K562 treated with DMSO at 1 percent for 4 hours (cell line): Measurements from ENCODE around the gene B9D1. TPM values are rescaled to one million over a fixed set of nuclear protein-coding genes. Genes with fewer than 3 reads are reported as not detected.

Experiments used
- total RNA-seq: library from RNA; unstranded; fragments of 300-600 nt; gene quantifications from 2 replicates; pipeline ENCODE4 v1.2.3, GENCODE V29; 2022; ENCODE audit not compliant: insufficient read depth

The B9D1 gene, protein sequence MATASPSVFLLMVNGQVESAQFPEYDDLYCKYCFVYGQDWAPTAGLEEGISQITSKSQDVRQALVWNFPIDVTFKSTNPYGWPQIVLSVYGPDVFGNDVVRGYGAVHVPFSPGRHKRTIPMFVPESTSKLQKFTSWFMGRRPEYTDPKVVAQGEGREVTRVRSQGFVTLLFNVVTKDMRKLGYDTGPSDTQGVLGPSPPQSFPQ
- 10.7 and 13.8 TPM in 2 replicates for total RNA-seq

DNA sequence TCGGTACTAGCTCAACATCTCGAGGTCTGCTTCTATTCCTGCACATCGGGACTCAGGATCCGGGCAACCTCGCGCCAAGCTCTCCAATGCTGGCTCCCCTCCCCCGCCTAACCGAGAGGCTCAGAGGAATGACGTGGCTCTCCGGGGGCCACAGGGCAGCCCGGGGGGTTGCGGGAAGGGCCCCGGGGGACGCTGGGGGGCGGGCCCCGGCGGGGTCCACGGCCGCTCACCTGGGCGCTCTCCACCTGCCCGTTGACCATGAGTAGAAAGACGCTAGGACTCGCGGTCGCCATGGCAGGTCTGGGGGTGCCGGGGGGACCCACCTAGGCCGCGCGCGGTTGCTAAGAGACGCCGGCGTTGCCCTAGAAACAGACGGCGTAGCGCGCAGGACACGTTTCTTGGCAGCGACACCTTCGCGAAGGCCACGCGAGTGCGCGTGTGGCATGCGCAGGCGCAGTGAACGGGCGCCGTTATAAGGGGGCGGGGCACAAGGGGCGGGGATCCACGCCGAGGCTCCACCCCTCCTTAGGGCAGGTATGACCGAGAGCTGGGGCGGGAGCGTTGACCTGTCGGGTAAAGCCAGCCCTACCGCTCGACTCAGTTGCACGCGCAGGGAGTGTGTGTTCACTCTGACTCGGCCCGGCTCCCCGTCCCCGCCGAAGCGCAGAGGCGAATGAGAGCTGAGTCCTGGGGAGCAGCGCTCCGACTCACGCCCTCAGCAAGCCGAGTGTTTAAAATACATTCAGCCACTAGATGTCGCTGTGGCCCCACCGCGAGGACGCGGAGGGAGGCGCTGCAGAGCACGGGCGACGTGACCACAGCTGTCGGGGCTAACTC lies at the start of gene B9D1:
Gene B9D1, minus strand, starts transcription at position 447 of the 837 bp plus-strand sequence. Its CDS starts 154 bp downstream, at position 293.

DNA sequence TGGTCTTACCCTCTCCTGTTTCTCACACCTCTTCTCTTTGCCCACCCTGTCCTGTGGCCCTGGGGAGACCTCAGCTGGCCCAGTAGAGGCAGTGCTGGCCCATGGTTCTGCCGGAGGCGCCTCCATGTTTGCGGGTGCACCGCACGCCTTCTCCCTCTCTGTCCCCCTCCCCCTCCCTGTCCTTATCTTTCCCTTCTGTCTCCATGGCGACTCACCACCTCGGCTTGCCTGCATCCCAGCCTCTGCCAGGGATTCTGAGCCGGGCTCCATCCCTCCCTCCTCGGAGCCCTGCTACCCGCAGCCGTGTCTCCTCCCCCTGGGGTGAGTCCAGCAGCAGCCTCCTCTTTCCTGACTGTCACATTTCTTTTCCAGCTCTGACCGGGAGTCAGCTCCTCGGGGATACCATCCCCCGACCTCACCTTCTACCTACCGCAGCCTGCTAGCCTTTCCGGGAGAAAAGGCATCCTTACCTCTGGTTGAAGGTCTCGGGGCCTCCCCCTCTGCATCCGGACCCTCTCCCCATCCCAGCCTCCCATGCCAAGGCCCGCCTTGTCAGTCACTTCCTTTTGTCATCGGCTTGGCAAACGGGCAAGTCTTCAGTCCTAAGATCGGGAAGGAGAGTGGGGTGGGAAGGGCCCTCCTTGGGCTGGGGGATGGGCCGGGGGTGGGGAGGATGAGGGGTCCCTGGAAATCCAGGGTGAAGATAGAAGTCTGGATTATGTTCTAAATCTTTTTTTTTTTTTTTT lies 48.5 kb upstream of the B9D1 start, which contains the start of gene RNF112:
Gene RNF112, plus strand, starts transcription at position 358 of the 746 bp plus-strand sequence. Its CDS starts 177 bp downstream, at position 535.

DNA sequence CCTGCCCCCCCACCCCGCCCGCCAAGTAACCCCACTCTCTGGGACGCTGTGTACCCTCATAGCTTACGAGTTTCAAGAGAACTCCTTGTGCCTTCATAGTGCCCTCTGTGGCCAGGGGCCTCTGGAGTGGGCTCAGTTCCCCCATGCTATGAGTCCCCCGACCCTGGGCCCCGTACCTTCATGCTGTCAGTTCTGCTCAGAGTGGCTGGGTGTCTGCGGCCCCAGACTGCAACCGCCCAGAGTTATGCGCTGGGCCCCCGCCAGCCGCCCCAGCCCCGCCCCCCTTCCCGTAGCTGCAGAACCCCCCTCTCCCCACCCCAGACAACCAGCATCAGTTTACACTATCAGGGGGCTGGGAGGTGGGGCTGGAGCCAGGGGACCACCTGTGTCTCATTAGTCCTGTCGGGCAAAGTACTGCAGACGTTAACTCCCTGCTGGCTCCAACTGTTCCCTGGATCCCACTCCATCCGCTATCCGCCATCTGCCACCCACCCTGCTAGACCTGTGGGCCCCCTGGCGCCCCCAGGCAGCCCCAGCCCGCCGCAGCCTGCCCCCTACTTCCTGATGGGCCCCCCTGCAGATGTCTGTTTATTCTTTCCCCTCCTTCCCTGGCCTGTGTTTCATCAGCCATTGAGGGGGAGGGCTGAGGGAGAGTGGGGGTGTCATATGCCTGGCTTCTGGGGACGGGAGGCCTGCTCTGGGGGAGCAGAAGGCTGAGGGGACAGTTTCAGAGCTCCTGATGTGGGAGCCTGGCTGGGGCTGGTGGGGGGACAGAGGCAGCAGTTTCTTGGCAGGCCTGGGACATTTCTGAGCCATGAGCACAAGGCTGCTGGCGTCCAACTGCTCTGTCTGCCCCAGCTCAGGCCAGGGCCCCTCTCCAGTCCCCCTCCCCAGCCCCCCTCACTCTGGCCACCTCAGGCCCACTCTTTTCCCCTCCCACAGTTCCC lies 24.7 kb upstream of the B9D1 start, which contains the start of gene MFAP4:
Gene MFAP4, minus strand, starts transcription at position 217 of the 947 bp plus-strand sequence. Its CDS starts 35 bp downstream, at position 182.

DNA sequence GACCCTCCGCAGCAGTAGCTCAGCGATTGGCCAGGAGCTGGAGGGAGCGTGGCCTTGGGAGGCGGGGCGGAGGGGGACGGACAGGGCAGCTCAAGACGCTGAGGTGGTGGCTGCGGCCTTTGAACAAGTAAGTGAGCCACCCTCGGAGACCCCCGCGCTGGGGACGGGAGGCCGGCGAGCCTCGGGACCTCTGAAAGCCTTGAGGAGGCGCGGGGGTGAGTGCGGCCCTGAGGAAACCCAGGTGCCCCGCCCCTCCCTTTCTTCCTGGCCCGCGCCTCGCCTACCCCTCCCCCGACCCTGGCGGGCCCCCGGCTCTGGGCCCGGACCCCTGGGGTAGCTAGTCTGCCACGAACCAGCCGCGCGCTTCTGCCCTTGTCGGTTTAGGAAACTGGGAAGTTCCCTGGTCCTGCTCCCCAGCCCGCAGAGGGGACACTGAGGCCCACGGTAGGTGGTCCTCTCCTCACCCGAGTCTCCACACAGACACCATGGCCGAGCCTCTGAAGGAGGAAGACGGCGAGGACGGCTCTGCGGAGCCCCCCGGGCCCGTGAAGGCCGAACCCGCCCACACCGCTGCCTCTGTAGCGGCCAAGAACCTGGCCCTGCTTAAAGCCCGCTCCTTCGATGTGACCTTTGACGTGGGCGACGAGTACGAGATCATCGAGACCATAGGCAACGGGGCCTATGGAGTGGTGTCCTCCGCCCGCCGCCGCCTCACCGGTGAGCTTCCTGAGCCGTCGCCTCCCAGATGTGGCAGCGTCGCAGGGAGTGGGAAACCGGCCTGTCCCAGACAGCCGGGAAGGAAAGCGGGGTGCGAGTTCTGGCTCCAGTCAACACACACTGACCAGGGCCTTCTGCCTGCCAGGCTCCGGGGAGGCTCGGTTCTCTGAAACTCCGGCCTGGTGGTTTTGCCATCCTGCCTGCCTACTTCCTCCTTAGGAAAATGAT lies 16.2 kb upstream of the B9D1 start, which contains the start of gene MAPK7:
Gene MAPK7, plus strand, starts transcription at position 83 of the 945 bp plus-strand sequence. Its CDS starts 403 bp downstream, at position 486.

Other genes with a start within 250 kb of the B9D1 start
- gene GRAPL, start 235.1 kb downstream of the B9D1 start, total RNA-seq, result not detected in 2 replicates
- 6.8 and 9.8 TPM in 2 replicates for gene EPN2, start 125.4 kb downstream of the B9D1 start, total RNA-seq
- gene MAPK7, start 15.8 kb upstream of the B9D1 start, total RNA-seq, result 6.4 and 7.2 TPM in 2 replicates
- 1.0 TPM in 1 of 2 replicates, not detected in the other for gene MFAP4, start 24.5 kb upstream of the B9D1 start, total RNA-seq
- 0.40 TPM in 1 of 2 replicates, not detected in the other for gene RNF112, start 48.5 kb upstream of the B9D1 start, total RNA-seq
- not detected in 2 replicates for gene SLC47A1, start 171.1 kb upstream of the B9D1 start, total RNA-seq